ENCODE measurements around the gene ATF6B. TPM values are rescaled to one million over a fixed set of nuclear protein-coding genes. Genes with fewer than 3 reads are reported as not detected.

Gene ATF6B
- total RNA-seq, 1 donor from 2014 or later: 46.6 TPM

Small RNAs within 50 kb of the gene (microRNA-seq; reads per million reads assigned to microRNA genes)
- gene MIR6721 (ENCODE audit: borderline number of aligned reads): 2.9 reads per million

Other genes with a start within 250 kb of the ATF6B start
- gene SLC44A4, start 249.2 kb downstream of the ATF6B start, total RNA-seq: 0.51 TPM
- 28.4 TPM for gene EHMT2, start 230.5 kb downstream of the ATF6B start, total RNA-seq
- 2.9 TPM for gene ZBTB12, start 226.2 kb downstream of the ATF6B start, total RNA-seq
- gene C2, start 200.5 kb downstream of the ATF6B start, total RNA-seq: 60.8 TPM
- gene CFB, start 182.2 kb downstream of the ATF6B start, total RNA-seq: 38.0 TPM
- gene NELFE, start 169.3 kb downstream of the ATF6B start, total RNA-seq: 59.2 TPM
- 52.5 TPM for gene SKIC2, start 169.1 kb downstream of the ATF6B start, total RNA-seq
- 17.1 TPM for gene DXO, start 156.1 kb downstream of the ATF6B start, total RNA-seq
- 36.2 TPM for gene C4A, start 146.2 kb downstream of the ATF6B start, total RNA-seq
- gene C4B, start 113.5 kb downstream of the ATF6B start, total RNA-seq: 32.7 TPM
- gene CYP21A2, start 89.8 kb downstream of the ATF6B start, total RNA-seq: 0.45 TPM
- 187 TPM for gene TNXB, start 18.9 kb downstream of the ATF6B start, total RNA-seq
- 4.3 TPM for gene FKBPL, start 2.0 kb upstream of the ATF6B start, total RNA-seq
- gene PRRT1, start 23.7 kb upstream of the ATF6B start, total RNA-seq: 1.0 TPM
- gene PPT2, start 25.9 kb upstream of the ATF6B start, total RNA-seq: 24.4 TPM
- gene EGFL8, start 36.3 kb upstream of the ATF6B start, total RNA-seq: 15.5 TPM
- 39.9 TPM for gene AGPAT1, start 47.8 kb upstream of the ATF6B start, total RNA-seq
- 32.3 TPM for gene RNF5, start 50.2 kb upstream of the ATF6B start, total RNA-seq
- 5.7 TPM for gene AGER, start 56.0 kb upstream of the ATF6B start, total RNA-seq
- 51.5 TPM for gene PBX2, start 62.0 kb upstream of the ATF6B start, total RNA-seq
- 39.2 TPM for gene GPSM3, start 64.4 kb upstream of the ATF6B start, total RNA-seq
- 113 TPM for gene NOTCH4, start 95.8 kb upstream of the ATF6B start, total RNA-seq
- gene TSBP1, start 243.7 kb upstream of the ATF6B start, total RNA-seq: not detected

Data from mesenteric fat pad (tissue), 1 donor.